ENCODE results near the gene SCARF2. TPM values are rescaled to one million over a fixed set of nuclear protein-coding genes. Genes with fewer than 3 reads are reported as not detected.

SCARF2 gene
- total RNA-seq, 3 donors from 2014 or later (not counting 1 experiment from before 2014, with no cell fraction given), result 1.8 to 3.5 (median 2.9) TPM

- Mint-ChIP-seq H3K27ac (no peak overlapping the region), H3K36me3 (no peaks in the 10 kb centered on the region), H3K4me3 (no peak overlapping the region), H3K4me1 (peaks cover 14 to 15% of the 10 kb centered on the region in 2 donors), H3K27me3 (ENCODE audit: low read depth in 2 of 2) (no peaks in the 10 kb centered on the region), H3K9me3 (peaks cover 0 to 4% of the 10 kb centered on the region in 2 donors)
- ATAC-seq (no peak), DNase-seq (no peak)
- Histone ChIP-seq H3K9me3 (ENCODE audit: control insufficient read depth, insufficient read depth, low read length) (no peaks in the 10 kb centered on the region), H3K27me3 (ENCODE audit: control insufficient read depth, insufficient read depth, low read length) (no peaks in the 10 kb centered on the region), H3K36me3 (ENCODE audit: control insufficient read depth, insufficient read depth, low read length) (peaks cover 26% of the 10 kb centered on the region), H3K4me3 (ENCODE audit: low read length) (no peak overlapping the region), H3K27ac (ENCODE audit: low read length) (no peak overlapping the region), H3K4me1 (ENCODE audit: control insufficient read depth, insufficient read depth, low read length) (peaks cover 35% of the 10 kb centered on the region)
- TF ChIP-seq, protein P1, sequence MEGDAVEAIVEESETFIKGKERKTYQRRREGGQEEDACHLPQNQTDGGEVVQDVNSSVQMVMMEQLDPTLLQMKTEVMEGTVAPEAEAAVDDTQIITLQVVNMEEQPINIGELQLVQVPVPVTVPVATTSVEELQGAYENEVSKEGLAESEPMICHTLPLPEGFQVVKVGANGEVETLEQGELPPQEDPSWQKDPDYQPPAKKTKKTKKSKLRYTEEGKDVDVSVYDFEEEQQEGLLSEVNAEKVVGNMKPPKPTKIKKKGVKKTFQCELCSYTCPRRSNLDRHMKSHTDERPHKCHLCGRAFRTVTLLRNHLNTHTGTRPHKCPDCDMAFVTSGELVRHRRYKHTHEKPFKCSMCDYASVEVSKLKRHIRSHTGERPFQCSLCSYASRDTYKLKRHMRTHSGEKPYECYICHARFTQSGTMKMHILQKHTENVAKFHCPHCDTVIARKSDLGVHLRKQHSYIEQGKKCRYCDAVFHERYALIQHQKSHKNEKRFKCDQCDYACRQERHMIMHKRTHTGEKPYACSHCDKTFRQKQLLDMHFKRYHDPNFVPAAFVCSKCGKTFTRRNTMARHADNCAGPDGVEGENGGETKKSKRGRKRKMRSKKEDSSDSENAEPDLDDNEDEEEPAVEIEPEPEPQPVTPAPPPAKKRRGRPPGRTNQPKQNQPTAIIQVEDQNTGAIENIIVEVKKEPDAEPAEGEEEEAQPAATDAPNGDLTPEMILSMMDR (IDR thresholded peaks at IDR 0.05), result no peak
- intact Hi-C loops (cut with micrococcal nuclease), result no loop called here
- 95% methylated on average over 60 of the region's 62 CpGs for WGBS (ENCODE audit: insufficient coverage)
These were observed 31.5 kb downstream of the SCARF2 start for GRCh38 chr22:20405931-20406685.

DNA sequence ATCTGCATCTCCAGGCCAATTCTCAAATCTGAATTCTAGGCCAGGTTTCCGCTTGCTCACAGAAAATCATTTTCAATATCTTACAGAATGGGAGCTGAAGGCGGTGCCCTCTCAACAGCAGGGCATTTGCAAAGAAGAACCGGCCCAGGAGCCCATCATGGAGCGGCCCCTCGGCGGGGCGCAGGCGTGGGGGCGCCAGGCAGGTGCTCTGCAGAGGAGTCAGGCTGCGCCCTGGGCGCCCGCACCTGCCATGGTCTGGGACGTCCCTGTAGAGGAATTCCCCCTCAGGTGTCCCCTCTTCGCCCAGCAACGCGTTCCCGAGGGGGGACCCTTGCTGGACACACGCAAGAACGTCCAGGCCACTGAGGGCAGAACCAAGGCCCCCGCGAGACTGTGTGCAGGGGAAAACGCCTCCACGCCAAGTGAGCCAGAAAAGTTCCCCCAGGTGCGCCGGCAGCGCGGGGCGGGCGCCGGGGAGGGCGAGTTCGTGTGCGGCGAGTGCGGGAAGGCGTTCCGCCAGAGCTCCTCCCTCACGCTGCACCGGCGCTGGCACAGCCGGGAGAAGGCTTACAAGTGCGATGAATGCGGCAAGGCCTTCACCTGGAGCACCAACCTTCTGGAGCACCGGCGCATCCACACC lies 32.2 kb downstream of the SCARF2 start:
- Histone ChIP-seq H3K9me3 (ENCODE audit: control insufficient read depth, insufficient read depth, low read length) (no peaks in the 10 kb centered on the region), H3K27me3 (ENCODE audit: control insufficient read depth, insufficient read depth, low read length) (no peaks in the 10 kb centered on the region), H3K4me1 (ENCODE audit: control insufficient read depth, insufficient read depth, low read length) (peaks cover 35% of the 10 kb centered on the region), H3K4me3 (ENCODE audit: low read length) (no peak overlapping the region), H3K36me3 (ENCODE audit: control insufficient read depth, insufficient read depth, low read length) (peaks cover 29% of the 10 kb centered on the region), H3K27ac (ENCODE audit: low read length) (no peak overlapping the region)
- WGBS (ENCODE audit: insufficient coverage), result 97% methylated on average over 45 of the region's 45 CpGs
- H3K27me3 Mint-ChIP-seq (ENCODE audit: low read depth in 2 of 2), result no peaks in the 10 kb centered on the region
- DNase-seq (no peak), ATAC-seq (no peak)
- peak overlapping the region; percentile 13 for H3K4me3 Mint-ChIP-seq
- peaks cover 14 to 15% of the 10 kb centered on the region in 2 donors for H3K4me1 Mint-ChIP-seq
- intact Hi-C loops (cut with micrococcal nuclease), result no loop called here
- no peaks in the 10 kb centered on the region for H3K36me3 Mint-ChIP-seq
- H3K9me3 Mint-ChIP-seq, result peaks cover 0 to 4% of the 10 kb centered on the region in 2 donors
- TF ChIP-seq, protein P1 (IDR thresholded peaks at IDR 0.05), result no peak
- H3K27ac Mint-ChIP-seq, result no peak overlapping the region

GRCh38 chr22:20404881-20405280 lies 32.7 kb downstream of the SCARF2 start:
- Histone ChIP-seq H3K27ac (ENCODE audit: low read length) (no peak overlapping the region), H3K36me3 (ENCODE audit: control insufficient read depth, insufficient read depth, low read length) (peaks cover 31% of the 10 kb centered on the region), H3K4me1 (ENCODE audit: control insufficient read depth, insufficient read depth, low read length) (peaks cover 35% of the 10 kb centered on the region), H3K27me3 (ENCODE audit: control insufficient read depth, insufficient read depth, low read length) (no peaks in the 10 kb centered on the region), H3K4me3 (ENCODE audit: low read length) (no peak overlapping the region), H3K9me3 (ENCODE audit: control insufficient read depth, insufficient read depth, low read length) (no peaks in the 10 kb centered on the region)
- DNase-seq, result no peak
- TF ChIP-seq, protein P1 (IDR thresholded peaks at IDR 0.05), result no peak
- ATAC-seq, result no peak
- Mint-ChIP-seq H3K4me3 (peak overlapping the region; percentile 13), H3K27ac (no peak overlapping the region), H3K27me3 (ENCODE audit: low read depth in 2 of 2) (no peaks in the 10 kb centered on the region), H3K36me3 (no peaks in the 10 kb centered on the region), H3K4me1 (peaks cover 15 to 17% of the 10 kb centered on the region in 2 donors), H3K9me3 (peaks cover 0 to 4% of the 10 kb centered on the region in 2 donors)
- intact Hi-C loops (cut with micrococcal nuclease), result no loop called here
- WGBS (ENCODE audit: insufficient coverage), result 95% methylated on average over 18 of the region's 18 CpGs
